Left renal pelvis (tissue), 4 donors: ENCODE measurements around the gene FEM1C. TPM values are rescaled to one million over a fixed set of nuclear protein-coding genes. Genes with fewer than 3 reads are reported as not detected.
A peak's percentile ranks its signal among the peaks of the same experiment; 100 is the strongest.

Experiments used
- DNase-seq, 4 donors: peaks; one replicate each; pipeline ENCODE4 v3.0.0-alpha.2; 2013; ENCODE audit warnings: low read depth in 4 of 4, low spot score in 3 of 4
- polyA plus RNA-seq, 4 donors: library from polyadenylated mRNA; unstranded; fragments of 120-200 nt; gene quantifications; one replicate each; pipeline ENCODE4 v1.2.1, GENCODE V29; 2013; ENCODE audit not compliant: insufficient read length in 4 of 4

FEM1C gene
- 10 to 100 TPM; 20.7 to 26.2 (median 21.4) TPM for polyA plus RNA-seq

GRCh38 chr5:115544436-115545350, at the start of gene FEM1C:
Gene FEM1C, minus strand, starts transcription at chr5:115544775. Its CDS starts 1,282 bp downstream, at chr5:115543493.
- DNase-seq = peak; percentile 84 to 89 (median 88)

GRCh38 chr5:115589043-115589442, 44.5 kb upstream of the FEM1C start:
- no peak for DNase-seq

- no peak for DNase-seq
These were observed 44.1 kb upstream of the FEM1C start for GRCh38 chr5:115588640-115589039.

- no peak for DNase-seq
These were observed 42.1 kb upstream of the FEM1C start for GRCh38 chr5:115586525-115587146.

- no peak for DNase-seq
These were observed 40.7 kb upstream of the FEM1C start for GRCh38 chr5:115585265-115585664.

GRCh38 chr5:115584501-115584900, 39.9 kb upstream of the FEM1C start:
- no peak for DNase-seq

- no peak for DNase-seq
These were observed 38.9 kb upstream of the FEM1C start for GRCh38 chr5:115583474-115583873.

GRCh38 chr5:115580941-115581340, 36.4 kb upstream of the FEM1C start:
- no peak for DNase-seq

GRCh38 chr5:115579747-115580173, 35.2 kb upstream of the FEM1C start:
- no peak for DNase-seq

GRCh38 chr5:115579216-115579615, 34.6 kb upstream of the FEM1C start:
- no peak for DNase-seq

- no peak for DNase-seq
These were observed 34.1 kb upstream of the FEM1C start for GRCh38 chr5:115578657-115579056.

GRCh38 chr5:115577741-115578140, 33.2 kb upstream of the FEM1C start:
- no peak for DNase-seq

- no peak for DNase-seq
These were observed 32.8 kb upstream of the FEM1C start for GRCh38 chr5:115577329-115577728.

- DNase-seq = no peak
These were observed 30.8 kb upstream of the FEM1C start for GRCh38 chr5:115575167-115576070.

GRCh38 chr5:115573133-115573532, 28.6 kb upstream of the FEM1C start:
- no peak for DNase-seq

GRCh38 chr5:115571441-115571878, 26.9 kb upstream of the FEM1C start:
- no peak for DNase-seq

GRCh38 chr5:115568668-115569067, 24.1 kb upstream of the FEM1C start:
- no peak for DNase-seq

- DNase-seq = no peak
These were observed 20.7 kb upstream of the FEM1C start for GRCh38 chr5:115565233-115565632.

GRCh38 chr5:115561176-115561575, 16.6 kb upstream of the FEM1C start:
- DNase-seq = no peak

- no peak for DNase-seq
These were observed 14.9 kb upstream of the FEM1C start for GRCh38 chr5:115559524-115559923.
